ENCODE measurements around the gene SLC22A6. TPM values are rescaled to one million over a fixed set of nuclear protein-coding genes. Genes with fewer than 3 reads are reported as not detected.
A peak's percentile ranks its signal among the peaks of the same experiment; 100 is the strongest.

Gene SLC22A6
- total and polyA plus RNA-seq, 2 of the 13 experiments (the other 11 are each of a cell fraction or from before 2014, with no cell fraction given) = not detected

DNA sequence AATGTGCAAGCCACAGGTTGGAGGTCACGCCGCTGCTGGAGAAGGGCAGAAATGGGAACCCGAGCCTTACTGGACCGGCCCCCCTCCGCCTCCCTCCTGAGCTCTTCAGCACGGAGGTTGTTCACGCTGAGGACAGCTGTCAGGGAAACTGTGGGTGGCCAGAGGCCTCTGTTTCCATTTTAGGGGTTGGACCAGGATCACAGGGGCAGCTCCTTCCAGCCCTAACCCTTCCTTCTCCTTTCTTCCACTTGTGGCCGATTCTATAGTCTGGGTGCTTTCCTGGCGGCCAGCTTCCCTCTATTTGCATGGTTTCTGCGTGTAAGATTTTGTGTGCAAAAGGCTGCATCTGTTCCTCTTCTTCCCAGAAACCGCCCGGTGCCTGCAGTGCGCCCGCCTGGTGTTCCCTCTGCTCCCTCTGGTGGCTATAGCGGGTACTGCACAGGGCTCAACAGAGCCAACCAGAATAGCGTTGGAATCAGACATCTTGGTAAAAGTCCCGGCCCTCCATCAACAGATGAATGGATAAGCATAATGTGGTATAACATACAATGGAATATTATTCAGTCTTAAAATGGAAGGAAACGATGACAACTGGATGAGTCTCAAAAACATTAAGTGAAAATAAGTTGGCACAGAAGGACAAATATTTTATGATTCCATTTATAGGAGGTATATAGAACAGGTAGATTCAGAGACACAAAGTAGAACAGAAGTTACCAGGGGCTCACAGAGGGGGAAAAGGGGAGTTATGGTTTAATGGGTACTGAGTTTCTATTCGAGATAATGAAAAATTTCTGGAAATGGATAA, 39.3 kb upstream of the SLC22A6 start (continued):
- TF ChIP-seq CTCF (CRISPR knock-in tag; IDR thresholded peaks at IDR 0.05) (peak; percentile 94), TCF7L2 (IDR thresholded peaks at IDR 0.05; ENCODE audit: low read depth, low read length) (no peak), RFXAP (CRISPR knock-in tag; IDR thresholded peaks at IDR 0.05; ENCODE audit: borderline replicate concordance) (no peak), ZNF562 (CRISPR knock-in tag; IDR thresholded peaks at IDR 0.05; ENCODE audit: borderline replicate concordance) (no peak), GMEB2 (CRISPR knock-in tag; IDR thresholded peaks at IDR 0.05; ENCODE audit: low read depth) (no peak), PCBP2 (optimal IDR thresholded peaks at IDR 0.05; ENCODE audit: low read depth, low read length, poor library complexity, severe bottlenecking) (no peak), ZNF724P (CRISPR knock-in tag; IDR thresholded peaks at IDR 0.05; ENCODE audit: borderline replicate concordance) (no peak), ZMAT3 (CRISPR knock-in tag; conservative IDR thresholded peaks at IDR 0.05) (no peak), ZNF350 (CRISPR knock-in tag; IDR thresholded peaks at IDR 0.05; ENCODE audit: borderline replicate concordance, low read depth) (0 out of 2 replicates have a peak, but pooled peaks have one; percentile 25), ZNF720 (CRISPR knock-in tag; IDR thresholded peaks at IDR 0.05) (no peak), BORCS8-MEF2B (CRISPR knock-in tag; IDR thresholded peaks at IDR 0.05) (no peak), PPARG (CRISPR knock-in tag; conservative IDR thresholded peaks at IDR 0.05) (0 out of 2 replicates have a peak, but pooled peaks have one; percentile 31), RARG (CRISPR knock-in tag; IDR thresholded peaks at IDR 0.05; ENCODE audit: low read depth) (no peak), CBX5 (CRISPR knock-in tag; IDR thresholded peaks at IDR 0.05; ENCODE audit: borderline replicate concordance) (no peak), CEBPZ (IDR thresholded peaks at IDR 0.05; ENCODE audit: low read length) (no peak), NFYB (CRISPR knock-in tag; IDR thresholded peaks at IDR 0.05) (no peak)
- TF ChIP-seq, protein P1, sequence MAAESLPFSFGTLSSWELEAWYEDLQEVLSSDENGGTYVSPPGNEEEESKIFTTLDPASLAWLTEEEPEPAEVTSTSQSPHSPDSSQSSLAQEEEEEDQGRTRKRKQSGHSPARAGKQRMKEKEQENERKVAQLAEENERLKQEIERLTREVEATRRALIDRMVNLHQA (CRISPR knock-in tag; IDR thresholded peaks at IDR 0.05) = no peak
- TF ChIP-seq, protein P2, sequence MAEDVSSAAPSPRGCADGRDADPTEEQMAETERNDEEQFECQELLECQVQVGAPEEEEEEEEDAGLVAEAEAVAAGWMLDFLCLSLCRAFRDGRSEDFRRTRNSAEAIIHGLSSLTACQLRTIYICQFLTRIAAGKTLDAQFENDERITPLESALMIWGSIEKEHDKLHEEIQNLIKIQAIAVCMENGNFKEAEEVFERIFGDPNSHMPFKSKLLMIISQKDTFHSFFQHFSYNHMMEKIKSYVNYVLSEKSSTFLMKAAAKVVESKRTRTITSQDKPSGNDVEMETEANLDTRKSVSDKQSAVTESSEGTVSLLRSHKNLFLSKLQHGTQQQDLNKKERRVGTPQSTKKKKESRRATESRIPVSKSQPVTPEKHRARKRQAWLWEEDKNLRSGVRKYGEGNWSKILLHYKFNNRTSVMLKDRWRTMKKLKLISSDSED (CRISPR knock-in tag; IDR thresholded peaks at IDR 0.05) = no peak
- TF ChIP-seq, protein P3, sequence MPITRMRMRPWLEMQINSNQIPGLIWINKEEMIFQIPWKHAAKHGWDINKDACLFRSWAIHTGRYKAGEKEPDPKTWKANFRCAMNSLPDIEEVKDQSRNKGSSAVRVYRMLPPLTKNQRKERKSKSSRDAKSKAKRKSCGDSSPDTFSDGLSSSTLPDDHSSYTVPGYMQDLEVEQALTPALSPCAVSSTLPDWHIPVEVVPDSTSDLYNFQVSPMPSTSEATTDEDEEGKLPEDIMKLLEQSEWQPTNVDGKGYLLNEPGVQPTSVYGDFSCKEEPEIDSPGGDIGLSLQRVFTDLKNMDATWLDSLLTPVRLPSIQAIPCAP (CRISPR knock-in tag; IDR thresholded peaks at IDR 0.05; ENCODE audit: low read depth) = no peak

All from HepG2 (cell line).